DOHH2 (cell line): ENCODE data around the gene HTRA3.

ENCODE experiments used
- H3F3A ChIP-seq: fragments of 200-600 bp; sonication (generic), shearing (Covaris generic); 2 replicates; pipeline ENCODE4 v1.6.0; 2016; ENCODE audit warnings: antibody characterized with exemption, mild to moderate bottlenecking; ENCODE audit not compliant: control insufficient read depth, insufficient read depth
- H3K27ac ChIP-seq: fragments of 200-600 bp; sonication (generic); 2 replicates; pipeline ENCODE4 v1.5.1; 2014; ENCODE audit warnings: low read depth, mild to moderate bottlenecking, low read length, moderate library complexity
- H3K27me3 ChIP-seq: fragments of 200-600 bp; sonication (generic); 2 replicates; pipeline ENCODE4 v1.6.1; 2014; ENCODE audit warnings: mild to moderate bottlenecking, low read length, mixed read lengths; ENCODE audit not compliant: control insufficient read depth
- H3K36me3 ChIP-seq: fragments of 200-600 bp; sonication (generic); 2 replicates; pipeline ENCODE4 v1.6.1; 2014; ENCODE audit warnings: mild to moderate bottlenecking, low read length, moderate library complexity, mixed read lengths; ENCODE audit not compliant: control insufficient read depth
- H3K4me1 ChIP-seq: fragments of 200-600 bp; sonication (generic); 2 replicates; pipeline ENCODE4 v1.6.1; 2014; ENCODE audit warnings: mild to moderate bottlenecking, low read length, mixed read lengths; ENCODE audit not compliant: control insufficient read depth
- H3K4me2 ChIP-seq: fragments of 200-600 bp; sonication (generic); 2 replicates; pipeline ENCODE4 v1.6.0; 2014; ENCODE audit warnings: mild to moderate bottlenecking, low read length, moderate library complexity
- H3K4me3 ChIP-seq: fragments of 200-600 bp; sonication (generic); 2 replicates; pipeline ENCODE4 v1.5.1; 2014; ENCODE audit warnings: mild to moderate bottlenecking, low read length, mixed read lengths
- H3K79me2 ChIP-seq: fragments of 200-600 bp; sonication (generic); 2 replicates; pipeline ENCODE4 v1.6.1; 2014; ENCODE audit warnings: mild to moderate bottlenecking, low read length, mixed read lengths; ENCODE audit not compliant: control insufficient read depth
- H3K9me2 ChIP-seq: fragments of 200-600 bp; sonication (generic); replicated peaks from 2 replicates; pipeline ENCODE4 v1.6.1; 2014; ENCODE audit warnings: mild to moderate bottlenecking, low read length, mixed read lengths; ENCODE audit not compliant: control insufficient read depth
- H3K9me3 ChIP-seq: fragments of 200-600 bp; sonication (generic); 2 replicates; pipeline ENCODE4 v1.6.1; 2014; ENCODE audit warnings: antibody characterized with exemption, low read length, mixed read lengths; ENCODE audit not compliant: control insufficient read depth, insufficient read depth
- H4K20me1 ChIP-seq: fragments of 200-600 bp; sonication (generic); 2 replicates; pipeline ENCODE4 v1.6.0; 2014; ENCODE audit warnings: low read depth, mild to moderate bottlenecking, antibody characterized with exemption, low read length, moderate library complexity; ENCODE audit not compliant: control insufficient read depth, insufficient read depth
- CTCF ChIP-seq: fragments of 200-600 bp; sonication (generic); IDR thresholded peaks from one replicate; pipeline ENCODE4 v1.5.1; 2014; ENCODE audit warnings: antibody characterized with exemption, mild to moderate bottlenecking, low read depth, low read length; ENCODE audit not compliant: poor library complexity, severe bottlenecking
- EZH2phosphoT487 ChIP-seq: fragments of 200-600 bp; sonication (generic); IDR thresholded peaks from 2 replicates; pipeline ENCODE4 v1.6.1; 2017; ENCODE audit warnings: borderline replicate concordance, mild to moderate bottlenecking, antibody characterized with exemption, low read length, moderate library complexity, mixed read lengths

The HTRA3 gene

GRCh38 chr4:8236920-8237195 is 32.7 kb upstream of the HTRA3 start:
- H3F3A ChIP-seq = no peaks in the 10 kb centered on the region

GRCh38 chr4:8237256-8237989 is 32.1 kb upstream of the HTRA3 start:
- Histone ChIP-seq H3K79me2 (no peaks in the 10 kb centered on the region), H3K4me2 (peak overlapping the region; percentile 18), H3K4me1 (peaks cover 35% of the 10 kb centered on the region), H3K27me3 (no peaks in the 10 kb centered on the region), H3K4me3 (no peak overlapping the region), H3K9me3 (no peaks in the 10 kb centered on the region), H4K20me1 (no peaks in the 10 kb centered on the region), H3K36me3 (peaks cover 88% of the 10 kb centered on the region), H3K9me2 (no peaks in the 10 kb centered on the region), H3K27ac (no peak overlapping the region), H3F3A (no peaks in the 10 kb centered on the region)
- TF ChIP-seq CTCF = no peak
- TF ChIP-seq EZH2phosphoT487 = no peak

More at GRCh38 chr4:8236920-8237195, 32.7 kb upstream of the HTRA3 start:
- Histone ChIP-seq H3K27me3 (no peaks in the 10 kb centered on the region), H3K4me1 (peaks cover 35% of the 10 kb centered on the region), H3K9me2 (no peaks in the 10 kb centered on the region), H3K9me3 (no peaks in the 10 kb centered on the region), H3K27ac (no peak overlapping the region), H3K36me3 (peaks cover 88% of the 10 kb centered on the region), H4K20me1 (no peaks in the 10 kb centered on the region), H3K4me2 (no peak overlapping the region), H3K79me2 (no peaks in the 10 kb centered on the region), H3K4me3 (no peak overlapping the region)
- no peak for TF ChIP-seq EZH2phosphoT487
- TF ChIP-seq CTCF = no peak

- Histone ChIP-seq H3K9me3 (no peaks in the 10 kb centered on the region), H3K79me2 (no peaks in the 10 kb centered on the region), H3K27ac (no peak overlapping the region), H3K27me3 (no peaks in the 10 kb centered on the region), H3K4me3 (no peak overlapping the region), H3K36me3 (peaks cover 88% of the 10 kb centered on the region), H3K9me2 (no peaks in the 10 kb centered on the region), H4K20me1 (no peaks in the 10 kb centered on the region), H3F3A (no peaks in the 10 kb centered on the region), H3K4me1 (peaks cover 35% of the 10 kb centered on the region), H3K4me2 (peak overlapping the region; percentile 18)
- no peak for TF ChIP-seq EZH2phosphoT487
- no peak for TF ChIP-seq CTCF
Observed at GRCh38 chr4:8238036-8238511, 31.5 kb upstream of the HTRA3 start.
